GM12878 (cell line): ENCODE measurements around the gene FREM2. TPM values are rescaled to one million over a fixed set of nuclear protein-coding genes. Genes with fewer than 3 reads are reported as not detected.
A peak's percentile ranks its signal among the peaks of the same experiment; 100 is the strongest.

Experiments used
- ATAC-seq: fragments of 200-7000 bp; cut with Tn5 transposase; 3 replicates; pipeline ENCODE4 v1.9.1; 2020; ENCODE audit warnings: mild to moderate bottlenecking, moderate library complexity
- BruUV-seq: library from RNA; stranded (reverse); fragments of 400-500 nt; replicated peaks from 2 replicates; lab custom pipeline; 2021; lab: Mats Ljungman, UMichigan
- CTCF ChIA-PET: fragments of 300-600 bp; sonication (Branson Sonifier 250); formaldehyde crosslinking; extraction: SDS; loops from one replicate; lab custom pipeline; 2021; ENCODE audit warnings: inconsistent platforms; lab: Yijun Ruan, JAX
- POLR2A ChIA-PET: fragments of 350-600 bp; formaldehyde crosslinking; extraction: SDS; loops from one replicate; lab custom pipeline; 2021; ENCODE audit warnings: inconsistent platforms; lab: Charles Lee
- RAD21 ChIA-PET: fragments of 300-600 bp; sonication (Branson Sonifier 250); formaldehyde crosslinking; loops from one replicate; lab custom pipeline; 2023; ENCODE audit warnings: antibody characterized with exemption; ENCODE audit not compliant: unreplicated experiment; lab: Charles Lee
- SMC1A ChIA-PET: fragments of 300-600 bp; sonication (Branson Sonifier 250); formaldehyde crosslinking; loops from one replicate; lab custom pipeline; 2023; ENCODE audit not compliant: unreplicated experiment, uncharacterized antibody; lab: Charles Lee
- DNase-seq: peaks from one replicate; pipeline ENCODE4 v3.0.0-alpha.2; 2011; ENCODE audit warnings: low read depth, low spot score
- FAIRE-seq: peaks from 3 replicates; lab custom pipeline; 2011; peaks lifted over from hg19 to GRCh38; lab: Jason Lieb, UNC
- H2AFZ ChIP-seq: 2 replicates; pipeline ENCODE4 v1.6.0; 2011; ENCODE audit warnings: low read depth, low read length, control low read depth; ENCODE audit not compliant: control insufficient read depth
- H3K27ac ChIP-seq: 2 replicates; pipeline ENCODE4 v1.5.1; 2011; ENCODE audit warnings: control low read depth; ENCODE audit not compliant: control insufficient read depth, insufficient read depth
- H3K27me3 ChIP-seq, 2 experiments: replicated peaks in 1 of 2; 2 replicates each; pipeline versions ENCODE4 v1.6.0 to v1.6.1; 2011; ENCODE audit warnings: low read length in 1 of 2; ENCODE audit not compliant: control insufficient read depth in 2 of 2, insufficient read depth in 2 of 2
- H3K36me3 ChIP-seq, 2 experiments: 2 replicates each; pipeline ENCODE4 v1.5.1; 2011; ENCODE audit warnings: low read length in 1 of 2; ENCODE audit not compliant: control insufficient read depth in 2 of 2, insufficient read depth in 2 of 2
- H3K4me1 ChIP-seq: 2 replicates; pipeline ENCODE4 v1.6.1; 2011; ENCODE audit warnings: mild to moderate bottlenecking, low read length, moderate library complexity, mixed read lengths; ENCODE audit not compliant: control insufficient read depth, insufficient read depth
- H3K4me2 ChIP-seq: 2 replicates; pipeline ENCODE4 v1.6.0; 2011; ENCODE audit warnings: control low read depth; ENCODE audit not compliant: control insufficient read depth, insufficient read depth
- H3K4me3 ChIP-seq: fragments of 200-600 bp; sonication (generic); 2 replicates; pipeline ENCODE4 v1.5.1; 2016
- H3K79me2 ChIP-seq: 2 replicates; pipeline ENCODE4 v1.6.0; 2011; ENCODE audit warnings: low read length; ENCODE audit not compliant: control insufficient read depth, insufficient read depth
- H3K9ac ChIP-seq: 2 replicates; pipeline ENCODE4 v1.8.0; 2011; ENCODE audit warnings: low read length, control low read depth, mixed read lengths; ENCODE audit not compliant: control insufficient read depth, insufficient read depth
- H3K9me3 ChIP-seq: replicated peaks from 3 replicates; pipeline ENCODE4 v1.5.1; 2011; ENCODE audit warnings: mild to moderate bottlenecking, low read length; ENCODE audit not compliant: control insufficient read depth, insufficient read depth
- H4K20me1 ChIP-seq: 2 replicates; pipeline ENCODE4 v1.6.0; 2011; ENCODE audit not compliant: control insufficient read depth, insufficient read depth
- CEBPB ChIP-seq, 2 experiments: fragments of 150-350 bp in 1 of 2; IDR thresholded peaks; 2 replicates each; pipeline ENCODE4 v1.6.1; 2012 to 2014; ENCODE audit warnings: low read depth in 2 of 2, low read length in 2 of 2, borderline replicate concordance in 1 of 2, inconsistent platforms in 1 of 2
- CHD4 ChIP-seq: fragments of 200-600 bp; sonication (generic); IDR thresholded peaks from 2 replicates; pipeline ENCODE4 v1.6.1; 2016; ENCODE audit warnings: mild to moderate bottlenecking
- EGR1 ChIP-seq, 2 experiments: IDR thresholded peaks; 1 replicate in 1 of 2; 2 replicates in 1 of 2; pipeline ENCODE4 v1.6.1; 2011 to 2012; ENCODE audit warnings: low read depth in 2 of 2, low read length in 2 of 2, borderline replicate concordance in 1 of 2, mild to moderate bottlenecking in 1 of 2, moderate library complexity in 1 of 2
- FOXK2 ChIP-seq: fragments of 450-650 bp; IDR thresholded peaks from 2 replicates; pipeline ENCODE4 v1.6.1; 2017; ENCODE audit warnings: mild to moderate bottlenecking, moderate library complexity
- GATAD2B ChIP-seq: fragments of 450-650 bp; conservative IDR thresholded peaks from 2 replicates; pipeline ENCODE4 v1.6.1; 2017; ENCODE audit warnings: low read depth, mild to moderate bottlenecking, moderate library complexity
- MTA3 ChIP-seq: IDR thresholded peaks from 2 replicates; pipeline ENCODE4 v1.6.1; 2012; ENCODE audit warnings: low read length, inconsistent platforms, borderline replicate concordance
- SP1 ChIP-seq: IDR thresholded peaks from one replicate; pipeline ENCODE4 v1.6.1; 2011; ENCODE audit warnings: low read depth, low read length
- SPI1 ChIP-seq: IDR thresholded peaks from 2 replicates; pipeline ENCODE4 v1.6.1; 2011; ENCODE audit warnings: low read depth, mild to moderate bottlenecking, low read length, moderate library complexity, borderline replicate concordance; ENCODE audit not compliant: insufficient read depth
- TBL1XR1 ChIP-seq: IDR thresholded peaks from 2 replicates; pipeline ENCODE4 v1.6.1; 2012; ENCODE audit warnings: low read depth, low read length, improper control_type of control experiment
- ZNF274 ChIP-seq: IDR thresholded peaks from one replicate; pipeline ENCODE4 v1.8.0; 2011; ENCODE audit not compliant: insufficient read length, insufficient read depth
- ZNF384 ChIP-seq: IDR thresholded peaks from 2 replicates; pipeline ENCODE4 v1.6.1; 2012; ENCODE audit warnings: low read depth, mild to moderate bottlenecking, low read length, improper control_type of control experiment, borderline replicate concordance
- WGBS: methylation state at CpG from one replicate; pipeline ENCODE4 v1.1.6; 2016; ENCODE audit warnings: low lambda C conversion rate; ENCODE audit not compliant: insufficient replicate concordance, insufficient coverage; ENCODE audit errors: missing lambda C conversion rate; 5-methylcytosine and 5-hydroxymethylcytosine counted together
- in situ Hi-C: fragments of 300-500 bp; cut with MboI; formaldehyde crosslinking; loops from 9 replicates; pipeline ENCODE4 v1.14.3; 2018; ENCODE audit warnings: mixed read lengths
- intact Hi-C: fragments of 100-400 bp; cut with micrococcal nuclease; formaldehyde crosslinking; loops from one replicate; pipeline ENCODE4 v1.14.2; 2022; ENCODE audit not compliant: unreplicated experiment
- polyA plus RNA-seq, 11 experiments: library from polyadenylated mRNA; depleted of rRNA in 4 of 11; unstranded in 6 of 11; stranded (reverse) in 5 of 11; fragments of >200 nt; fragmentation: Nextera tagmentation in 4 of 11; fragmentation: Illumina TruSeq in 1 of 11; extraction: Ambion mirVana in 4 of 11; extraction: Trizol in 1 of 11; gene quantifications; 1 replicate in 1 of 11; 2 replicates in 10 of 11; pipeline versions ENCODE4 v1.2.1 to v1.2.3, GENCODE V29; 2011 to 2016; ENCODE audit warnings: inconsistent platforms in 2 of 11, missing spikeins in 2 of 11, low read depth in 1 of 11
- total RNA-seq, 4 experiments: library from RNA; depleted of rRNA in 3 of 4; stranded (reverse); fragments of >200 nt in 3 of 4; fragmentation: Illumina TruSeq in 1 of 4; extraction: Trizol in 1 of 4; gene quantifications; 2 replicates each; pipeline versions ENCODE4 v1.2.1 to v1.2.3, GENCODE V29; 2013 to 2021
- TF ChIP-seq, protein P1 (sequence below): IDR thresholded peaks from 2 replicates; pipeline ENCODE4 v1.6.1; 2011; ENCODE audit warnings: low read depth, mild to moderate bottlenecking, low read length, moderate library complexity, borderline replicate concordance; ENCODE audit errors: extremely low read depth
- TF ChIP-seq, protein P2 (sequence below): fragments of 450-650 bp; IDR thresholded peaks from 2 replicates; pipeline ENCODE4 v1.6.1; 2017; ENCODE audit warnings: antibody characterized with exemption, mild to moderate bottlenecking, moderate library complexity

The FREM2 gene
- total and polyA plus RNA-seq, 10 of the 15 experiments (the other 5 are each of a cell fraction or from before 2014, with no cell fraction given), result 0.02 to 0.12 (median 0.05) TPM; not detected in 2

DNA sequence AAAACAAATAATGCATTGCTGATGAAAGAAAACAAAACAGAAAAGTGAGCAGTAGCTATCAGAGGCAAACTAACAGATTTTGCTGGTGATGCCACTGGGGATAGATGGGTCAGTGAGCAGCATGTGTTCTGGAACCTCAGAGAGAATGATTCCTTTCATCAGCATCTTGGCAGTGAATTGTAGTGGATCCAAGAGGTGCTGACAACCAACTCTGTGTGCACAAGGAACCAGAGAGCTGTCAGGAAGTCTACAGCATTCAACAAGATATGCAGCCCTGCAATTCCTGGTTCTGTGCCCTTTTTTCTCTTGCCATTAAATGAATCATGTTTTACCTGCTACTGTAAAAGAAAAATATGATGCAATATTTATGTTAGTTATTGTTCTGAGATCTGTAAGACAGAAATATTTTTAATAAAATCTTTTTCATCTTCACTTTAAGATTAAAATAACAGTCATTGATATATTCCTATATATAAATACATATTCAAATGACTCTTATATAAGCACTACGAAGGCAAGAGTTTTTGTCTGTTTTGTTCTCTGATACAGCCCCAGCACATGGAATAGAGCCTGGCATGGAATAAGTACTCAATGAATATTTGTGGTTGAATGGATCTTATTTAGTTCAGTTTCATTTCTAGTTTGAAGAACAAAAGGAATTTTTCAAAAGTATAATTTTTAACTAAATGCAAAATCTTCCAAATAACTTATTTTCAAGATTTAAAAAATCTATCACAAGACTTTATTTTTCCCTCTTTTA, 80.8 kb downstream of the FREM2 start:
- Histone ChIP-seq H3K79me2 (no peaks in the 10 kb centered on the region), H3K4me3 (no peak overlapping the region), H3K9me3 (no peaks in the 10 kb centered on the region), H3K4me2 (no peak overlapping the region), H3K36me3 (no peaks in the 10 kb centered on the region), H3K27ac (no peak overlapping the region), H3K27me3 (no peaks in the 10 kb centered on the region), H4K20me1 (no peaks in the 10 kb centered on the region), H3K9ac (no peak overlapping the region), H2AFZ (no peak overlapping the region), H3K4me1 (no peaks in the 10 kb centered on the region)
- POLR2A ChIA-PET, result no interaction called here
- SMC1A ChIA-PET, result interaction anchor here (1.0 kb wide), 1 partner anchor 105 kb away, joined by 4 read pairs; no protein-coding TSS in a partner anchor
- 0% methylated on average over 1 of the region's 1 CpG for WGBS
- no peak for TF ChIP-seq ZNF274
- no peak for TF ChIP-seq MTA3
- TF ChIP-seq SPI1, result no peak
- TF ChIP-seq CEBPB (IDR thresholded peaks at IDR 0.05; ENCODE audit: borderline replicate concordance in 1 of 2, low read depth in 2 of 2, low read length in 2 of 2), result no peak
- no peak for TF ChIP-seq FOXK2
- TF ChIP-seq SP1, result no peak
- intact Hi-C loops (no loop called here), in situ Hi-C loops (no loop called here)
- no peak for FAIRE-seq
- no peak for ATAC-seq
- no TSS peak for BruUV-seq
- CTCF ChIA-PET, result interaction anchor here (1.2 kb wide), 1 partner anchor 147 kb away, joined by 3 read pairs; no protein-coding TSS in a partner anchor
- no peak for DNase-seq
- RAD21 ChIA-PET, result interaction anchor here (1.2 kb wide), 1 partner anchor 57 kb away, joined by 3 read pairs; no protein-coding TSS in a partner anchor

DNA sequence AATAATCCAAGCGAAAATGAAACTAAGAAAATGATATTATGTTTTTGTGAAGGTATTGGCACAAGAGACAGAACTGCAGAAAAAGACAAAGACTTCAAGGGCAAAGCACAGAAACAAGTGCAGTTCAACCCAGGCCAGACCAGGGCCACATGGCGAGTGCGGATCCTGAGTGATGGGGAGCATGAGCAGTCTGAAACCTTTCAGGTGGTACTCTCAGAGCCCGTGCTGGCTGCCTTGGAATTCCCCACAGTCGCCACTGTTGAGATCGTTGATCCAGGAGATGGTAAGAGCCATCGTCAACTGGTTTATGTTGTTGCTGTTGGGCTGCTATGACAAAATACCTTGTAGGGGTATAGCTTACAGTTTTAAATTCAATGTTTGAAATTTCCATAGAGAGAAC, 82.6 kb downstream of the FREM2 start:
- in situ Hi-C loops (no loop called here), intact Hi-C loops (no loop called here)
- ChIA-PET POLR2A (no interaction called here), RAD21 (no interaction called here), SMC1A (interaction anchor here (0.6 kb wide), 1 partner anchor 104 kb away, joined by 3 read pairs; no protein-coding TSS in a partner anchor), CTCF (interaction anchor here (0.7 kb wide), 1 partner anchor 105 kb away, joined by 3 read pairs; no protein-coding TSS in a partner anchor)
- Histone ChIP-seq H3K4me2 (no peak overlapping the region; the same call in 1 of the 2 replicates), H3K79me2 (no peaks in the 10 kb centered on the region), H3K4me1 (no peaks in the 10 kb centered on the region), H3K27ac (no peak overlapping the region), H3K9me3 (no peaks in the 10 kb centered on the region), H3K9ac (no peak overlapping the region), H3K36me3 (no peaks in the 10 kb centered on the region), H4K20me1 (no peaks in the 10 kb centered on the region), H2AFZ (no peak overlapping the region), H3K4me3 (no peak overlapping the region), H3K27me3 (no peaks in the 10 kb centered on the region)
- 33% methylated on average over 7 of the region's 7 CpGs for WGBS
- FAIRE-seq, result no peak
- ATAC-seq, result peak; percentile 64
- DNase-seq, result no peak
- no TSS peak for BruUV-seq
- TF ChIP-seq GATAD2B, result no peak
- TF ChIP-seq, protein P1, sequence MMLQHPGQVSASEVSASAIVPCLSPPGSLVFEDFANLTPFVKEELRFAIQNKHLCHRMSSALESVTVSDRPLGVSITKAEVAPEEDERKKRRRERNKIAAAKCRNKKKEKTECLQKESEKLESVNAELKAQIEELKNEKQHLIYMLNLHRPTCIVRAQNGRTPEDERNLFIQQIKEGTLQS, result no peak
- TF ChIP-seq ZNF384, result no peak
- no peak for TF ChIP-seq CHD4
- no peak for TF ChIP-seq EGR1 (IDR thresholded peaks at IDR 0.05; ENCODE audit: borderline replicate concordance in 1 of 2, low read depth in 2 of 2, low read length in 2 of 2)
- no peak for TF ChIP-seq TBL1XR1
- TF ChIP-seq, protein P2, sequence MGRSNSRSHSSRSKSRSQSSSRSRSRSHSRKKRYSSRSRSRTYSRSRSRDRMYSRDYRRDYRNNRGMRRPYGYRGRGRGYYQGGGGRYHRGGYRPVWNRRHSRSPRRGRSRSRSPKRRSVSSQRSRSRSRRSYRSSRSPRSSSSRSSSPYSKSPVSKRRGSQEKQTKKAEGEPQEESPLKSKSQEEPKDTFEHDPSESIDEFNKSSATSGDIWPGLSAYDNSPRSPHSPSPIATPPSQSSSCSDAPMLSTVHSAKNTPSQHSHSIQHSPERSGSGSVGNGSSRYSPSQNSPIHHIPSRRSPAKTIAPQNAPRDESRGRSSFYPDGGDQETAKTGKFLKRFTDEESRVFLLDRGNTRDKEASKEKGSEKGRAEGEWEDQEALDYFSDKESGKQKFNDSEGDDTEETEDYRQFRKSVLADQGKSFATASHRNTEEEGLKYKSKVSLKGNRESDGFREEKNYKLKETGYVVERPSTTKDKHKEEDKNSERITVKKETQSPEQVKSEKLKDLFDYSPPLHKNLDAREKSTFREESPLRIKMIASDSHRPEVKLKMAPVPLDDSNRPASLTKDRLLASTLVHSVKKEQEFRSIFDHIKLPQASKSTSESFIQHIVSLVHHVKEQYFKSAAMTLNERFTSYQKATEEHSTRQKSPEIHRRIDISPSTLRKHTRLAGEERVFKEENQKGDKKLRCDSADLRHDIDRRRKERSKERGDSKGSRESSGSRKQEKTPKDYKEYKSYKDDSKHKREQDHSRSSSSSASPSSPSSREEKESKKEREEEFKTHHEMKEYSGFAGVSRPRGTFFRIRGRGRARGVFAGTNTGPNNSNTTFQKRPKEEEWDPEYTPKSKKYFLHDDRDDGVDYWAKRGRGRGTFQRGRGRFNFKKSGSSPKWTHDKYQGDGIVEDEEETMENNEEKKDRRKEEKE, result no peak
